A204.1 (cell line): ENCODE results near the gene CARMIL1.
"Not testable (repeated sequence)": the region's sequence is repeated elsewhere in the genome, so short reads cannot be mapped to it uniquely, and the experiment has no call there.

Source experiments
- FAIRE-seq: peaks from 2 replicates; lab custom pipeline; 2012; peaks lifted over from hg19 to GRCh38; lab: Jason Lieb, UNC

CARMIL1 gene

DNA sequence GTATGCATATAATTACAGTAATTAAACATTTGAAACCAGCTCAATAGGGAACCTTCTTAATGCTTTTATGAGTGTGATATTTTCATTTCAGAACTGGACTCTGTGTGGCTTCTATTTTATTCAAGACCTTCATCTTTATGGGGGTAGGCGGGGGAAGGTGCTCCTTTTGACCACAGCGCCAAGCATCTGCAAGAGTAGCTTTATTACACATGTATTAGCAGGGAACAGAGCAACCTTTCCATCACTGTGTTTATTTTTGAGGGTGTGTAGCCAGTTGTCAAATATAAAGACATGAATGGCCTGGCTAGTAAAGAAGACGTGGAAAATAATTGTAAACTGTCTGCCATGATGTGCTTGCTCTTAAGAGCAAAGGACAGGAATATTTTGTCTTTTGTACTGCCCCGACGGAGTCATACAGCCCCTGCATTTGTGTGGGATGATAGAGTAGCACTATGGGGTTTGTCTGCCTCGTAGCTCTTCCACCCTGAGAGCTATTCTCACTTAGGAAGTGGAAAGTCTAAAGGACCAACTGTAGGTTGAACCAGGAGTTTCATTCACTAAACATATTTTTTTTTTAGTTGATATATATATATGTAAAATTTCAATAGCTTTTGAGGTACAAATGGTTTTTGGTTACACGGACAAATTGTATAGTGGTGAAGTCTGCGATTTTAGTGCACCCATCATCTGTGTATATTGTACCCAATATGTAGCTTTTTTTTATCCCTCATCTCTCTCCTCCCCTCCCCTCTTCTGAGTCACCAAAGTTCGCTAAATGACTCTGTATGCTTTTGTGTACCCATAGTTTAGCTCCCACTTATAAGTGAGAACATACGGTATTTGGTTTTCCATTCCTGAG, 91.2 kb downstream of the CARMIL1 start:
- no peak for FAIRE-seq

GRCh38 chr6:25371037-25371347, 91.8 kb downstream of the CARMIL1 start:
- no peak for FAIRE-seq

DNA sequence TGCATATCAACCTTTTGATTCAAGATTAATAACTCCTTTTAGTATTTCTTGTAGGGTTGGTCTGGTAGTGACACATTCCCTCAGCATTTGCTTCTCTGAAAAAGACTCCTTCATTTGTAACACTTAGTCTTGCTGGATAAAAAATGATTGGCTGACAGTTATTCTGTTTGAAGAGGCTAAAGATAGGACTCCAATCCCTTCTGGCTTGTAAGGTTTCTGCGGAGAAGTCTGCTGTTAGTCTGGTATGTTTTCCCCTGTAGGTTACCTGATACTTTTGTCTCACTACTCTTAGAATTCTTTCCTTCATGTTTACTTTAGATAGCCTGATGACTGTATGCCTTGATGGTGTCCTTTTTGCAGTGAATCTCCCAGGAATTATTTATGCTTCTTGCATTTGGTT, 96.0 kb downstream of the CARMIL1 start:
- FAIRE-seq: no peak

DNA sequence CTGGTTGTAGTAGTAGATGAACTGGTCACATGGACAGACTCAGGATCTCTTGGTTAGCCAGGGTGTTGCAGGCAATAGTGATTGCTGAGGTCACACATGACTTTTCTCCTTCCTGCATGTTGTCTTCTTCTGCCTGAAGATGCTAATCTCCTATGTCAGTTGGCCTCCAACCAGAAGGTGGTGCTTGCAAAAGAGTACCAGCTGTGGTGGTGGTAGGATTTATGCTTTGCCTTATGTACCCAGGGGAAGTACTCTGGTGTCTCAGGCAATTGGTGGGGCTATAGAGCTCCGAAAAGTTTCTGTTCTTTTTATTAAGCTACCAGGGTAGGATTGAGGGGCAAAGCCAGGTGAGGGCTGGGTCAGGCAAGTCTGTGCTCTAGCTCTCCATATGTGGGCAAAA, 98.5 kb downstream of the CARMIL1 start:
- FAIRE-seq: no peak

DNA sequence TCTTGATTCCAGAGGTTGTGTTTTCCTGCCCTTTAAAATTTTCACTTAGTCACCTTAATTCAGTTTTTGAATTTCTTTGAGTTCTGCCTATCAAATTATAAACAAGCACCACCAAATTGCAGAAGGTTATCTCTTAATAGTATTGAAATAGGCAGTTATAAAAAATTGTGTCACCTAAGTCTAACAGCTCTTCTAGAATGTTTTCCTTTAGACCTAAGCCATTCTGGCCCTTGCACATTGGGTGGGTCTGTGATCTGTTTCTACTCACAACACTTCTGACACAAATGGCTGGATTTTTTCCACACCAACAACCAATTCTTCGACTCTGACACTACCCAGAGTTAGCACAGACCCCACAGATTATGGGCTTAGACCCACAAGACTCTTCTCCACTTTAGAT, 101.9 kb downstream of the CARMIL1 start:
- no peak for FAIRE-seq

- FAIRE-seq: not testable (repeated sequence)
Measured at GRCh38 chr6:25382476-25382875, 103.3 kb downstream of the CARMIL1 start.

GRCh38 chr6:25384234-25384633, 105.1 kb downstream of the CARMIL1 start:
- FAIRE-seq: no peak

GRCh38 chr6:25384967-25385366, 105.8 kb downstream of the CARMIL1 start:
- no peak for FAIRE-seq

GRCh38 chr6:25387483-25387882, 108.3 kb downstream of the CARMIL1 start:
- FAIRE-seq: no peak

DNA sequence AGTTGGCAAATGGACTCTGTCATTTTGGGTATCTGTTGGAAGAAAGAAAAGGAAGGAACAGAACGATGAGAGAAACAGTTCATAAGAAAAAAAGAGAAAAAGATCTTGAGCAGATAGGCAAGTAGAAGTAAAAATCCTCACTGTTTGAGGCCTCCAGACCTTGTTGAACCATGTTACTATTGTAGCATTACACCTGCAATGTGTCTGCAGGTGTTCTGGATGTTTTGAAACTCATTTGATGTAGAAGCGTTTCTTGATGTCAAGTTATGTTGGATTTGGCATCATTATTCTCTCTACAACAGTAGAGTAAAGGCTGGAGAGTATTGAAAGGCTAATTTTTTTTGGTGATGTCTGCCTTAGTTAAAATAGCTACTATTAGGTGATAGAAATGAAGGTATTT, 108.7 kb downstream of the CARMIL1 start:
- FAIRE-seq: no peak

DNA sequence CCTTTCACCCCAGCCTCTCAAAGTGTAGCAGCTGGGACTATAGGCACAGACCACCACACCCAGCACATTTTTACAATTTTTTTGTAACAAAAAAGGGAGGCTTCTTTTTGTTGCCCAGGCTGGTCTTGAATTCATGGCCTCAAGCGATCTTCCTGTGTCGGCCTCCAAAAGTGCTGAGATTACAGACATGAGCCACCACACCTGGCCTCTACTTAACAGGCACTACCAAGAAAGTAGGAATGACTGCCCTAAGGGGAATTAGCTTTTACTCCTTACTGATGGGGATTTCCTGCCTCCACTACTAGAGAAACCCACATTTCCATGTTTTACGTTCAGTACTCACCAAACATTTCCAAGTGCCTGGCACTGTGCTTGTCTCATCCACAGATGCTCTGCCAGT, 109.6 kb downstream of the CARMIL1 start:
- no peak for FAIRE-seq

DNA sequence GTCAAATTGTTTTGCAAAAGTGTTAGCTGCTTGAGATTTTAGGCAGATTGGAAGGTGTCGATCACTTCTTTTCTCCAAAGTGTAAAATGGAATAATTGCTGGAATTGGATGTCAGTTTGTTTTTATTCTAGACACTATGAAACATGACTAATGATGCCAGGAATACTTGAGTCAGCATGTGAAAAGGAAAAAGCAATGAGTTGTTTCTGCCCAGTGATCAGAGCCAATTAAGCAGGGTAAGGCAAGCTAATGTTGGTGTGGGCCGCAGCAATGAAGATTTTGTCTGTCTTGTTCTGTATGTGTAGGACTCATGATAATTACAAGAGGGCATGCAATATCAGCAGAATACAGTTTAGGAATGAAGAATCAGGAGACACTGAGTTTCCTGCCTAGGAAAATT, 110.3 kb downstream of the CARMIL1 start:
- FAIRE-seq: no peak

- FAIRE-seq: no peak
Measured at GRCh38 chr6:25392372-25392771, 113.2 kb downstream of the CARMIL1 start.

GRCh38 chr6:25395731-25396130, 116.6 kb downstream of the CARMIL1 start:
- FAIRE-seq: no peak

DNA sequence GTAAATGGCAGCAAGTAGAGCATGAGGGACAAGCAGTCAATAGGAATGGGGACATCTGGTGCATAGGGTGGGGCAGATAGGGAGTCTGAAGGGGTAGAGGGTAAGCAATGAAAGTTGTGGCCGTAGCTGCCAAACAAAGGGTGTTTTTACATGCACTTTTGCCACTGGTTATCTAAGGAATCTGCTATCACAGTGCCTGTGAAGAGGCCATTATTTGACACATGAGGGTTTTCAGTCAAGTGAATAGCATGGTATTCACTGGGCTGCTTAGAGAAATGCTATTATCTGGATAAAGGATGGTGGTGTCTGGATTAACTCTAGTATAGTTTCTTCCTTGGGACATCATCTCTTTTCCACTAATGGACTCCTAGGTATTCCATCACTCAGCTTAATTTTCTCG, 118.2 kb downstream of the CARMIL1 start:
- FAIRE-seq: no peak

DNA sequence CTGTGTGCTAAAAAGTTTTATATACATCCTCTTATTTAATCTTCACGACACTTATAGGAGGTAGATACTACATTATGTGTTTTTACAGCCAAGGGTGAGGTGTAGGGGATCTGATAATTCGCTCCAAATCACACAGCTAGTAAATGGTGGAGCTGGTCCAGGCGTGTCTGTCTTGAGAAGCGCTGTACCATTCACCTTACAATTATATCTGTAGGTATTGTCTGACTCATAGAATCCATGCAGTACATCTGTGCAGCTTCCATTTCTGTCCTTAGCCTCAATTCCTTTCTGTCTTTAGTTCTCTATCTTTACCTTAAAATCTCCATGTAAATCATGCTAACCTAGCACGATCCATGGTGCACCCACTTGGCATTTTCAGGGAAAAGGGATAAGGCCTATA, 120.7 kb downstream of the CARMIL1 start:
- FAIRE-seq: no peak

GRCh38 chr6:25401711-25402110, 122.5 kb downstream of the CARMIL1 start:
- no peak for FAIRE-seq

- FAIRE-seq: no peak
Measured at GRCh38 chr6:25402125-25402524, 123.0 kb downstream of the CARMIL1 start.

DNA sequence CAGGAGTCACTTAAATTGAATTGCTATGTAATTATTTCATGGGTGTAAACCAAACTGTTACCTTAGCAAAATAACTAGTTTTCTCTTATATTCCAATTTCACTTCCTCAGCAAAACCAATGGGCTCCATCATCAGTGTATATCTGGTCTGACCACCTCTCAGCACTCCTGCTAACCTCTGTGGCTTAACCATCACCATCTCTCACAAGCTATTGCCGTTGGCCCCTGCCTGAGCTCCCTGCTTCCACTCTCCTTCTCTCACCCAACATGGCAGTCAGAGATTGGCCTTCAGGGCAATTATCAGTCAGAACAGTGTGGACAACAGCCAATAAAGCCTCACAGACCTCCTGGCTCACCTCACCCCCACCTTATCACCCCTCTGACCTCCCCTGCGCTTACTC, 124.0 kb downstream of the CARMIL1 start:
- FAIRE-seq: no peak

GRCh38 chr6:25404091-25404490, 124.9 kb downstream of the CARMIL1 start:
- FAIRE-seq: no peak

- FAIRE-seq: no peak
Measured at GRCh38 chr6:25404693-25405169, 125.6 kb downstream of the CARMIL1 start.

DNA sequence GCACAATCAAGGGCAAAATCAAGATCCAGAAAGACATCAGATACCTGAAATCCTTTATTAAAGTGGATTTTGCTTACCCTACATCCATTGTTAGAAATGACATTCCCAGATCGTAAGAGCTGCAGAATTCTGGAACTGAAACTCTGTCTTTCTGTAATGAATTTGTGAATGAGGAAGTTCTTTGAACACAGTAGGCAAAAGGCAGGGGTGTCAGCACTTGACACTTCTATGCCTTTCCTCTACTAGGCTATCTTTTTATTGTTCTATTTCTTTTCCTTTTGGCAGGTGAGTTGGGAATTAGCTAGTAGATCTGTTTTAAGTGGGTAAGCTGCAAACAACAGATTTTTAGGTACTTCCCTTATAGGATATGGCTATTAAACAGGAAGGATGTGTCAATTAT, 126.3 kb downstream of the CARMIL1 start:
- FAIRE-seq: no peak

DNA sequence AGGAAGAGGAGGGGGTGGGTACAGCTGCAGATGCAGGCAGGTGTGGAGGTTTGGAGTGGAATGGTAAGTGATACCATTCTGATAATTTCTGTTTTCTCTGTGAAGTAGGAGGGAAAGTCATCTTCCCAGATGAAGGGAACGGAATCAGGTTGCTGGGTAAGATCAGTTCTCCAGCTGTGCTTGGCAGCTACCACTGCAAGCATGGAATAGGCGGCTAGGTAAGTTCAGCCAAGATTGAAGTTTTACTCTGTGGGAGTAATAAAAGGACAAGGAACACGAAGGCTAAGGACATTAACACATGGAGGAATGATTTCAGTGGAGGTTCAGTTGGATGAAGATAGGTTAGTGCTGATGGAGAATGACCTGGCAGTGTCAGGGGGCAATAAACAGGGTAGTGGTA, 128.3 kb downstream of the CARMIL1 start:
- no peak for FAIRE-seq

GRCh38 chr6:25410102-25410501, 130.9 kb downstream of the CARMIL1 start:
- no peak for FAIRE-seq
